Activated CD4-positive, alpha-beta T cell treated with anti-CD3 and anti-CD28 coated beads, Interleukin-2, Interleukin-6, amounts not matched to agents 100 ng/mL and 50 ng/mL, durations not matched to agents 16 hours and 8 hours (primary cell): ENCODE data around the gene MAGEH1.

Experiments
- DNase-seq: peaks from one replicate; pipeline ENCODE4 v3.0.0-alpha.2; 2020

The MAGEH1 gene

DNA sequence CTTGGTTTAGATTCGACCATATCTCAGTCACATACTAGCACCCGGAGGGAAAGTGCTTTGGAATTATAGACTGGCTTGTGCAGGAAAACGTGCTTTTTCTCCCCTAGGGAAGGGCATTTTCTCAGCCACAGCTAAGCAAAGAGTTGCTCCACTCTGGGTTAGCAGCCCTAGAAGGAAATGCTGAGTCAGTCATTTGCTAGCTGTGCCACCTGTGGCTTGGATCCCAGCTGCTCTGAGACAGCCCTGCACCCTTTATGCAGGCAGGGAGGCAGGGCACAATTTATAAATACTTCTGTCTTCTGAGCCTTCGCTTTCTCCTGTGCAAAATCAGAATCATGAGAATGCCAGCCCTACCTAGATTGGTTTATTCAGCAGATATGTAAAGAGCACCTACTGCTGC, 39.0 kb downstream of the MAGEH1 start:
- DNase-seq: no peak
